Measurements from ENCODE around the gene ARL2BP.
"Not testable (repeated sequence)": the region's sequence is repeated elsewhere in the genome, so short reads cannot be mapped to it uniquely, and the experiment has no call there.

Gene ARL2BP

DNA sequence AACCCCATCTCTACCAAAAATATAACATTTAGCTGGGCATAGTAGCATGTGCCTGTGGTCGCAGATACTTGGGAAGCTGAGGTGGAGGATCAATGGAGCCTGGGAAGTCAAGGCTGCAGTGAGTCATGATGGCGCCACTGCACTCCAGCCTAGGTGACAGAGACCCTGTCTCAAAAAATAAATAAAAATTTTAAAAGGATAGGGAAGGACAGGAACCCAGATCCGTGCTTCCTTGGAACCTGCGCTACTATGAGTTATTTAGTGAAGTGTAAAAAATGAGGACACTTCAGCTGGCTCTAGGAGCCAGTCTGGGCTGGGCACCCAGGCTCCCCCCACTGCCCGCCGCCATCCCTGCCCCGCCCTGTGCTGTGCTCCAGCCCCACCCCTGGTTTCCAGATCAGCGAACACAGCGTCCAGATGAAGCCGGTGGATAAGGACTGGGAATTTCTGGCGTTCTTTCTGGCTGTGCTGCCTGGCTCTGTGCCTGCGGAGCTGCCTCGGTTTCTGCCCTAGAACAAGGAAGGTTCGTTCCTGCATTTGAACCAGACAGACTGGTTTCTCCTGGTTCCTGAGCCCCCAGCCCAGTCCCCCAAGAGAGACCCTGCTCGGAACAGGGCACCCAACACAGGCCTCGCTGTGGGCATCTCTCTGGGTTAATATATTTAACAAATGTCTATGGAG lies 20.9 kb downstream of the ARL2BP start:
- no peak for DNase-seq

- no peak for DNase-seq
Measured at GRCh38 chr16:57266531-57267260, 21.6 kb downstream of the ARL2BP start.

GRCh38 chr16:57267343-57267742 lies 22.3 kb downstream of the ARL2BP start:
- not testable (repeated sequence) for DNase-seq

DNA sequence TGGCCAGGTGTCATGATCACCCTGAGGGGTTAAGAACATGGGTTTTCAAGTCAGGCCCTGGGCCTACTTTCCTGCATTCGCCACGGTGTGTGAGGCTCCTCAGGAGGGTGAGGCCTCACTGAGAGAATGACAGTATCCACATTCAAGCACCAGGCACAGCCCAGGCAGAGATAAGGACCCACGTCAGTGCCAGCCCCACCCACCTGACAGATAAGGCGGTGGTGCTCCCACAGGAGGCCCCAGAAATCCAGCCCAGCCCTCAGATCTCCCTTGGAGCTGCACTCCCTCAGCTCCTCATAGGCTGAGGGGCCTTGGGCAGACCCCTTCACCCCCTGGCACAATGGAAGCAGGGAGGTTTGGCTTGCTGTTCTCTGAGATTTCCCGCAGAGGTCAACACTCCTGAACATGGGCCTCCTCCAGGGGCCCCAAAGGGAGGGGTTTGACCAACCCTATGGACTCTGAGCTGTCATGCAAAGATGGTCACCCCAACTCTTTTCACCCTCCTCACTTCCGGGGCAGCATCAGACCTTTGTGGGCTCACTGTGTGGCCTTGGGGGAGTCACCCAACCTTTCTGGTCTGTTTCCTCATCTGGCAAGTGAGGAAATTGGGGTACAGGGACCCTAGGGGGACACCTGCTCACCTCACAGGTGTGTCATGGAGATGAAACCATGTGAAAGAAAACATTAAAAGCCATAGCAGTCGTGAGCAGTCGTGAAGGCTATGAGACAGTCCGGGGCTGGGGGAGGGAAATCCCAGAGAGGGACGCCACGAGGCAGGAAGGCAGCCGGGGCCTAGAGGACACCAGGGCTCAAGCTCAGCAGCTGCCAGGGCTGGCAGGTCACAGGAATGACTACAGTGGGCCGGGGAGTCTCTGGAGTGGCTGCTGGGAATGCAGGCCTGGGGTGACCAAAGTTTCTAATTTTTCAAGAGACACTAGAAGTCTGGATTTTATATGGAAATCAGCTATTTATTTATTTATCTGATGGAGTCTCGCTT lies 24.0 kb downstream of the ARL2BP start:
- DNase-seq = no peak

GRCh38 chr16:57270221-57271062 lies 25.4 kb downstream of the ARL2BP start:
- DNase-seq = no peak

GRCh38 chr16:57271063-57271345 lies 25.9 kb downstream of the ARL2BP start:
- no peak for DNase-seq

- no peak for DNase-seq
Measured at GRCh38 chr16:57271867-57272495, 26.9 kb downstream of the ARL2BP start.

GRCh38 chr16:57273359-57273758 lies 28.3 kb downstream of the ARL2BP start:
- no peak for DNase-seq

DNA sequence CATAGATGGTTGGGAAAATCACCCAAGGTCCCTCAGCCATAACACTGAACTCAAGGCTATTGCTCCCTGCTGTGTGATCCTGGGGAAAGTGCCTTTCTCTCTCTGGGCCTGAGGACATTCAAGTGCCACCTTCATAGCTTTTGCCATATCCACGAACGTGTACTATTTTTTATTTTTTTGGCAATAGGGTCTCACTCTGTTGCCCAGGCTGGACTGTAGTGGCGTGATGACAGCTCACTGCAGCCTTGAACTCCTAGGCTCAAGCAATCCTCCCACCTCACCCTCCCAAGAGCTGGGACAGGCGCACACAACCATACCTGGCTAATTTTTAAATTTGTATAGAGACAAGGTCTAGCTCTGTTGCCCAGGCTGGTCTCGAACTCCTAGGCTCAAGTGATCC lies 28.8 kb downstream of the ARL2BP start:
- DNase-seq = no peak

GRCh38 chr16:57275946-57276345 lies 30.9 kb downstream of the ARL2BP start:
- not testable (repeated sequence) for DNase-seq

GRCh38 chr16:57276596-57276995 lies 31.5 kb downstream of the ARL2BP start:
- no peak for DNase-seq

DNA sequence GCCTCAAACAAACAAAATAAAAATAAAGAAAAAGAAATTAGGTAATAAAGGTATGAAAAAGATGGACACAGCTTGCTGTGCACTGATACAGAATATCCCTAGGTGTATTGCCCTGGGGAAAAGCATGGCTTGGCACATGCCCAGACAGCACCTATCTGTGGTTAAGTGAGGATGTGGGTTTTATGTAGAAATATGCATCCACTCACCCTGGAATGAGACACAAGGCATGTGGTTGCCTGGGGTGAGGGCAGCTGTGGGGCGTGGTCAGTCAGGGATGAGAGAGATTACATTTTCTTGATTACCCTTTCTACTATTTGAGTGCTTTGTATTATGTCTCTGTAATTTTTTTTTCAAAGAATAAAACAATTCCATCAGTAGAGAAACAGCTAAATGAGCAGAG lies 32.5 kb downstream of the ARL2BP start:
- DNase-seq = no peak

DNA sequence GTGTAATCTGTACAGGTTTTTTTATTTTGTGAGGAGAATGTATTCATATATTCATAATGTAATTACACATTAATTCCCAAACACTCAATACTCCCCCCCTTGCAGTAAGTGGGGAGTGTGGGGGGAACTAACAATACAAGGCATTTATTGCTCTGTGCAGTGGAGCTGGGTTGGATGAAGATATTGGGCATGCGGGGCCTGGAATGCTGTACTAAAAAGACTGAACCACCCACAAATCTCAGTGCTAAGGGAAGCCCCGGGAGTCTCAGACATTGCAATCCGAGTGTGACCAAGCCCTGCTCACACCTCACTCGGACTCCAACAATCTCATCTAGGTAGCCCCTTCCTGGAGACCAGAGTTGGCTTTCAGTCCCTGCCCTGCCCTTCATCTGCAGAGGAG lies 33.4 kb downstream of the ARL2BP start:
- no peak for DNase-seq

GRCh38 chr16:57279780-57280638 lies 35.0 kb downstream of the ARL2BP start:
- no peak for DNase-seq

- DNase-seq = no peak
Measured at GRCh38 chr16:57281791-57282190, 36.7 kb downstream of the ARL2BP start.

DNA sequence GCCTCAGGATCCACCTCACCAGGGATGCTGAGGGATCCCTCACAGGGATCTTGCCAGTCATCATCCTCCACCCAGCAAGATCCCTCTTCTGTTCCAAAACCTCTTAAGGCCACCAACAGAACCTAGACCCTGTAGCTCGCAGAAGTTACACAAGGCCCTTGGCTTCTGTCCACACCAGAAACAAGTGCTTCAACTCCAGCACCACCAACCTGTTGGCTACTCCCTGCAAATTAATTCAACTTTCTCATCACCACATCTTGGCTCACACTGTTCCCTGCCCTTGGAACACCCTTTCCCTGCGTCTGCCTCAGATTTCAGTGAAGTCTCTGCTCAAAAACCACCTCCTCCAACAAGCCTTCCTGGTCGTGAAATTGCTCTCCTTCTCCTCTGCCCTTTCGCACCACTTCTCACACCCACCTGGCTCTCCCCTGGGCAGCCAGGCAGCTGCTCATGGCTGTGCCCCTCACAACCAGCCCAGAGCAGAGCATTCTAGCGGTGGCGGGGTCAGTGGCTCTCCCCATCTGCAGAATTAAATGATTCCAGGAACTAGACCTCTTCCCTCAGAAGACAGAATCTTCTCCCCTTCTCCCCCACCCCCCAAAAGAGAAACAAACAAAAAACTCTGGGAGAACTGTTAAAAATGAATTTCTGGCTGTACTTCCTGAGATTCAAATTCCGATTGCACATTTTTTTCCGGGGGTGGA lies 37.6 kb downstream of the ARL2BP start:
- no peak for DNase-seq

DNA sequence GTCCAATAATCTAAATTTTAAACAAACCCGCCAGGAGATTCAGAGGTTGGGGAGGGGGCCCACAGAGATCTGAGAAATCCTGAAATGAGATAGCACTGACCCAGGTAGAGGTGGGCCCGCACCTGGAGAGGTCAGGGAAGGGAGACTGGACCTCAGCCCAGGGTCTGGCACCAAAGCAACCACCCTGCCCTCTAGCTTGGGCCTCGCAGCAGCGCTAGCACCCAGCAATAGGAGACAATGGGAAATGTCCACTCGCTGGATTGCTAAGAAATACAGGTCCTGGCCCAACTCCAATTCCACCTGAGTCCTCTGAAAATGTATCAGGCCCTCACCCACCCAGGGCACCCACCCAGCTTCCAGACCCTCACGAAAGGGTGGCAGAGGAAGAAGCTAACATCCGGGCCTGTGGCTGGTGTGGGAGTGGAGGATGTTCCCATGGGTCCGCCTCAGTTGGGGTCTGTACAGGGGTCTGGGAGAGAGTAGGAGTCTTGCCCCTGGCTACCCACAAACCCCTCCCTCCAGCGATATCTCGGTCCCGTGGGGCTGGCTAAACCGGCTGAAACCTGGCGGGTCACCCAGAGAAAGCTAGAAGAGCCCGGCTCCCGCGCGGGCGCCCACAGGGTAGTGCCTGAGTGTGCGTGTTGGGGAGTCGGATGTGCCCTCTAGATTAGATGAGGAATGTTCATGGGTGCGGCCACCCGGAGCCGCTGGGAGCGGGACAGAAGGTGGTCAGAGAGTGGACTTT lies 38.3 kb downstream of the ARL2BP start:
- no peak for DNase-seq

- no peak for DNase-seq
Measured at GRCh38 chr16:57283959-57284208, 38.8 kb downstream of the ARL2BP start.

DNA sequence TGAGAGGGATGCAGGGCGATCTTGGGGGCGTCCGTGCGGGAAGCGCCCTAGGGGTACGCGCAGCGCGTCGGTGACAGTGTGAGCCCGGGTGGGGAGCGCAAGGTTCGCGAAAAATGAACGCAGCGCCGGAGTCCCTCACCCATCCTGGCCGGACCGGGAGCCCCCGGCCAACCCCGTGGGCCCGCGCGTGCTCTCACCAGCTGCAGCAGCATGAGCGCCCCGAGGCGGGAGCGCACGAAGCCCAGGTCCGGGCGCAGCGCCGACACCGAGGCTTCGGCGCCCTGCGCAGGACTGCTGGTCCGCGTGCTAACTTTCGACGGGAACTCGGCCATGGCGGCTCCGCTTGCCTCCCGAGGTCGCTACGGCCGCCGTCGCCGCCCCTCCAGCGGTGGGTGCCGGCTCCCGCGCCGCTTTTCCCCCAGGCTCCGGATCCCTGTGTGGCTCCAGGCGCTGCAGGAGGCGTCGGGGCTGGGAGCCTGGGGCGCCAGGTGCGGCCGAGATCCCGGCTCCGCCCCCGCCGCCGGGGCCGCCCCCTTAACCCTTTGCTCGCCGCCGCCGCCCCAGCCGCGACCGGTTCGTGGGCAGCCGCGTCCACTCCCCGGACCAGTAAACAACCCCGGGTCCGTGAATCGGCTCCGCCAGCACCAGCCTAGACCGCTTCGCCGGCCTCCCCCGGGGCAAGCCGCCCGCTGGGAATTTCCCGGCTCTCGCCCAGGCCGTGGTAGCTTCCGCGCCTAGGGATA lies 39.3 kb downstream of the ARL2BP start, which contains the start of gene PLLP:
PLLP (minus strand) TSS at position 464 of the 743 bp plus-strand sequence; CDS start at position 332, 132 bp downstream.
- peak; percentile 5 for DNase-seq

All from NCI-H748 treated with DMSO at 0.1 percent for 48 hours (cell line).